Keratinocyte (primary cell): Measurements from ENCODE around the gene BGN. TPM values are rescaled to one million over a fixed set of nuclear protein-coding genes. Genes with fewer than 3 reads are reported as not detected.

Experiments
- DNase-seq: peaks from one replicate; pipeline ENCODE4 v3.0.0-alpha.2; 2011; ENCODE audit warnings: low read depth, missing footprints, low spot score
- FAIRE-seq: peaks from 2 replicates; lab custom pipeline; 2011; peaks lifted over from hg19 to GRCh38; lab: Jason Lieb, UNC
- H2AFZ ChIP-seq: 2 replicates; pipeline ENCODE4 v1.6.0; 2012; ENCODE audit warnings: low read length, control low read depth, inconsistent platforms; ENCODE audit not compliant: control insufficient read depth
- H3K27ac ChIP-seq: 2 replicates; pipeline ENCODE4 v1.5.1; 2011; ENCODE audit warnings: low read length; ENCODE audit not compliant: control insufficient read depth, insufficient read depth
- H3K27me3 ChIP-seq: 3 replicates; pipeline ENCODE4 v1.6.0; 2011; ENCODE audit warnings: low read length; ENCODE audit not compliant: control insufficient read depth, insufficient read depth; ENCODE audit errors: extremely low read depth
- H3K36me3 ChIP-seq, 2 experiments: 2 replicates in 1 of 2; 3 replicates in 1 of 2; pipeline ENCODE4 v1.5.1; 2011; ENCODE audit warnings: low read length in 2 of 2, mild to moderate bottlenecking in 1 of 2; ENCODE audit not compliant: control insufficient read depth in 2 of 2, insufficient read depth in 2 of 2; ENCODE audit errors: extremely low read depth in 1 of 2
- H3K4me1 ChIP-seq: 3 replicates; pipeline ENCODE4 v1.5.1; 2011; ENCODE audit warnings: low read length; ENCODE audit not compliant: control insufficient read depth, insufficient read depth; ENCODE audit errors: extremely low read depth
- H3K4me2 ChIP-seq: 3 replicates; pipeline ENCODE4 v1.6.0; 2011; ENCODE audit warnings: low read depth, low read length; ENCODE audit not compliant: control insufficient read depth, insufficient read depth; ENCODE audit errors: extremely low read depth
- H3K4me3 ChIP-seq, 3 experiments: fragments of 200-600 bp in 1 of 3; sonication (generic) in 1 of 3; 2 replicates in 2 of 3; 3 replicates in 1 of 3; pipeline ENCODE4 v1.5.1; 2011 to 2016; ENCODE audit warnings: low read length in 3 of 3, mild to moderate bottlenecking in 3 of 3, control low read depth in 2 of 3, inconsistent platforms in 1 of 3, low read depth in 1 of 3, mixed read lengths in 1 of 3, mixed run types in 1 of 3, moderate library complexity in 1 of 3; ENCODE audit not compliant: control insufficient read depth in 2 of 3, insufficient read depth in 2 of 3; ENCODE audit errors: extremely low read depth in 1 of 3
- H3K79me2 ChIP-seq: 2 replicates; pipeline ENCODE4 v1.6.0; 2012; ENCODE audit warnings: low read length; ENCODE audit not compliant: control insufficient read depth, insufficient read depth
- H3K9ac ChIP-seq: 3 replicates; pipeline ENCODE4 v1.6.0; 2011; ENCODE audit warnings: low read length; ENCODE audit not compliant: control insufficient read depth, insufficient read depth; ENCODE audit errors: extremely low read depth
- H3K9me1 ChIP-seq: 3 replicates; pipeline ENCODE4 v1.6.0; 2011; ENCODE audit warnings: low read length; ENCODE audit not compliant: control insufficient read depth, insufficient read depth; ENCODE audit errors: extremely low read depth
- H3K9me3 ChIP-seq: 2 replicates; pipeline ENCODE4 v1.5.1; 2012; ENCODE audit warnings: low read depth, low read length; ENCODE audit not compliant: control insufficient read depth
- H4K20me1 ChIP-seq: 3 replicates; pipeline ENCODE4 v1.6.0; 2011; ENCODE audit warnings: low read length; ENCODE audit not compliant: control insufficient read depth, insufficient read depth; ENCODE audit errors: extremely low read depth
- EZH2 ChIP-seq: IDR thresholded peaks from one replicate; pipeline ENCODE4 v1.6.1; 2012; ENCODE audit warnings: inconsistent platforms, mild to moderate bottlenecking, low read length, moderate library complexity
- dilution Hi-C: fragments of 300-500 bp; cut with MboI; formaldehyde crosslinking; loops from one replicate; pipeline ENCODE4 v1.7.0; 2020; ENCODE audit warnings: low sequenced_read_pairs; ENCODE audit not compliant: extremely low pct_ligation_motif_present
- polyA plus RNA-seq, 5 experiments: library from polyadenylated mRNA; depleted of rRNA in 3 of 5; stranded (reverse) in 3 of 5; stranded (forward) in 1 of 5; unstranded in 1 of 5; fragments of >200 nt; gene quantifications; 1 replicate in 1 of 5; 2 replicates in 3 of 5; 3 replicates in 1 of 5; pipeline versions ENCODE4 v1.2.1 to v1.2.3, GENCODE V29; 2011 to 2012; ENCODE audit warnings: missing spikeins in 2 of 5, low read depth in 1 of 5, low replicate concordance in 1 of 5
- TF ChIP-seq, protein P1 (sequence below), 3 experiments: IDR thresholded peaks in 1 of 3; conservative IDR thresholded peaks in 1 of 3; optimal IDR thresholded peaks in 1 of 3; 2 replicates in 2 of 3; 3 replicates in 1 of 3; pipeline versions ENCODE3 to v1.5.1; 2011; ENCODE audit warnings: low read length in 3 of 3, mild to moderate bottlenecking in 3 of 3, moderate library complexity in 2 of 3, control low read depth in 1 of 3, inconsistent platforms in 1 of 3; ENCODE audit not compliant: insufficient read depth in 2 of 3; ENCODE audit errors: extremely low read depth in 1 of 3

Gene BGN
- polyA plus RNA-seq, 1 donor (not counting 4 experiments of a cell fraction or from before 2014, with no cell fraction given) = 0.07 TPM

DNA sequence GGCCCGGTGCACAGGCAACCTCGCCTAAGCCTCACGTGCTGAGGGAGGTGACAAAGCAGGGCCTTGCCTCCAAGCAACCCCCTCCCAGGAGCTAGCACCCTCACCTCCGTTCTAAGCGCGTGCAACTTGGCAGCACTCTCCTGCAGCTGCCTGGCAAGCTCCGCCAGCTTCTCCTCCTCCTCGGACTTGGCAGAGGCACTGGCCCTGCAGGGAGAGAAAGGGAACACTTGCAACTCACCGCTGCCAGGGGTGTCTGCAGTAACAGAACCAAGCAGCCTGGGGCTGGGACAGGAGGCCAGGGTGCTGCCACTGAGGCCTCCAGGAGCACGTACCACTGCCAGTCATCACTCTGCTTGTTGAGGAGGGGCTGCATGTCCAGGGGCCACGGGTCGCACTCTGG lies 38.6 kb upstream of the BGN start:
- no peak for FAIRE-seq

DNA sequence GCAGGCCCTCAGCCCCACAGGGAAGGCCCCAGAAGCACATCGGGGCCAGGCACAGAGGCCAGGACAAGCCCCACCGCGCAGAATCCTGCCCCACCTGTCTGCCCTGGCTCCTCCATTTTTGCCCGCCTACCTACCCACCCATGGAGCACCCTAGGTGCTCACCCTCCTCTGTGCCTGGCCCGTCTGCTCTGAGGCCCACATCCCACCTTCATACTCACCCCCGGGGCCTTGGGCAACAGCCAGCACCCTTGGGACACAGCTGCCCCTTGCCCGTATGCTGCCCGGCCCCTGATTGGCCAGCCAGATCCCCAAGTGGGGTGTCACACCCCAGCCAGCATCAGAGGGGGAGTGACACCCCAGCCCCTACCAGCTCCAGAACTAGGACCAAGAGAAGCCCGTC lies 38.1 kb upstream of the BGN start:
- H3K4me3 ChIP-seq = no peak overlapping the region
- TF ChIP-seq, protein P1, sequence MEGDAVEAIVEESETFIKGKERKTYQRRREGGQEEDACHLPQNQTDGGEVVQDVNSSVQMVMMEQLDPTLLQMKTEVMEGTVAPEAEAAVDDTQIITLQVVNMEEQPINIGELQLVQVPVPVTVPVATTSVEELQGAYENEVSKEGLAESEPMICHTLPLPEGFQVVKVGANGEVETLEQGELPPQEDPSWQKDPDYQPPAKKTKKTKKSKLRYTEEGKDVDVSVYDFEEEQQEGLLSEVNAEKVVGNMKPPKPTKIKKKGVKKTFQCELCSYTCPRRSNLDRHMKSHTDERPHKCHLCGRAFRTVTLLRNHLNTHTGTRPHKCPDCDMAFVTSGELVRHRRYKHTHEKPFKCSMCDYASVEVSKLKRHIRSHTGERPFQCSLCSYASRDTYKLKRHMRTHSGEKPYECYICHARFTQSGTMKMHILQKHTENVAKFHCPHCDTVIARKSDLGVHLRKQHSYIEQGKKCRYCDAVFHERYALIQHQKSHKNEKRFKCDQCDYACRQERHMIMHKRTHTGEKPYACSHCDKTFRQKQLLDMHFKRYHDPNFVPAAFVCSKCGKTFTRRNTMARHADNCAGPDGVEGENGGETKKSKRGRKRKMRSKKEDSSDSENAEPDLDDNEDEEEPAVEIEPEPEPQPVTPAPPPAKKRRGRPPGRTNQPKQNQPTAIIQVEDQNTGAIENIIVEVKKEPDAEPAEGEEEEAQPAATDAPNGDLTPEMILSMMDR (optimal IDR thresholded peaks at IDR 0.05 in 1 of 3, IDR thresholded peaks at IDR 0.05 in 1 of 3, conservative IDR thresholded peaks at IDR 0.05 in 1 of 3; ENCODE audit: extremely low read depth in 1 of 3, insufficient read depth in 2 of 3, low read length in 3 of 3) = no peak
- TF ChIP-seq EZH2 = no peak
- no peak overlapping the region for H3K9ac ChIP-seq
- H3K9me1 ChIP-seq = no peaks in the 10 kb centered on the region
- no peaks in the 10 kb centered on the region for H3K9me3 ChIP-seq
- no peak for FAIRE-seq
- dilution Hi-C loops = no loop called here
- no peaks in the 10 kb centered on the region for H3K79me2 ChIP-seq
- no peak overlapping the region for H3K4me2 ChIP-seq
- no peak overlapping the region for H3K27ac ChIP-seq
- no peaks in the 10 kb centered on the region for H4K20me1 ChIP-seq
- peaks cover 2% of the 10 kb centered on the region for H3K4me1 ChIP-seq
- DNase-seq = no peak
- H3K36me3 ChIP-seq = peaks cover 0 to 3% of the 10 kb centered on the region in 2 experiments
- H3K27me3 ChIP-seq = no peaks in the 10 kb centered on the region
- H2AFZ ChIP-seq = no peak overlapping the region

More for the DNA sequence above, 38.6 kb upstream of the BGN start:
- no peaks in the 10 kb centered on the region for H3K9me3 ChIP-seq
- no peaks in the 10 kb centered on the region for H3K79me2 ChIP-seq
- no peaks in the 10 kb centered on the region for H3K9me1 ChIP-seq
- TF ChIP-seq, protein P1 (optimal IDR thresholded peaks at IDR 0.05 in 1 of 3, IDR thresholded peaks at IDR 0.05 in 1 of 3, conservative IDR thresholded peaks at IDR 0.05 in 1 of 3; ENCODE audit: extremely low read depth in 1 of 3, insufficient read depth in 2 of 3, low read length in 3 of 3) = no peak
- TF ChIP-seq EZH2 = no peak
- H3K4me3 ChIP-seq = no peak overlapping the region
- H3K4me2 ChIP-seq = no peak overlapping the region
- no peak overlapping the region for H3K27ac ChIP-seq
- H3K27me3 ChIP-seq = no peaks in the 10 kb centered on the region
- no peak overlapping the region for H3K9ac ChIP-seq
- dilution Hi-C loops = no loop called here
- H3K4me1 ChIP-seq = peaks cover 2% of the 10 kb centered on the region
- DNase-seq = no peak
- H4K20me1 ChIP-seq = no peaks in the 10 kb centered on the region
- peaks cover 0 to 3% of the 10 kb centered on the region in 2 experiments for H3K36me3 ChIP-seq
- H2AFZ ChIP-seq = no peak overlapping the region
